H1 (cell line): ENCODE results near the gene EXOSC10. TPM values are rescaled to one million over a fixed set of nuclear protein-coding genes. Genes with fewer than 3 reads are reported as not detected.

Source experiments
- CTCF ChIA-PET: fragments of 300-600 bp; sonication (Branson Sonifier 250); formaldehyde crosslinking; loops from one replicate; lab custom pipeline; 2021; ENCODE audit not compliant: partially characterized antibody; lab: Charles Lee
- POLR2A ChIA-PET: fragments of 300-600 bp; sonication (Branson Sonifier 250); formaldehyde crosslinking; loops from one replicate; lab custom pipeline; 2021; ENCODE audit warnings: inconsistent platforms; ENCODE audit not compliant: partially characterized antibody; lab: Charles Lee
- DNase-seq, 2 experiments: peaks; one replicate each; pipeline versions ENCODE4 v3.0.0 to v3.0.0-alpha.2; 2010 to 2022; ENCODE audit warnings: low spot score in 2 of 2, low read depth in 1 of 2, mixed read lengths in 1 of 2
- FAIRE-seq: peaks from 2 replicates; lab custom pipeline; 2011; peaks lifted over from hg19 to GRCh38; lab: Jason Lieb, UNC
- H2AFZ ChIP-seq: 2 replicates; pipeline ENCODE4 v1.8.1; 2012; ENCODE audit warnings: low read length, inconsistent platforms
- H2AK5ac ChIP-seq: 2 replicates; pipeline ENCODE4 v1.6.1; 2013; ENCODE audit warnings: low read depth, low read length
- H2BK120ac ChIP-seq: replicated peaks from 2 replicates; pipeline ENCODE3; 2013; ENCODE audit warnings: low read depth, low read length, inconsistent platforms
- H2BK12ac ChIP-seq: 2 replicates; pipeline ENCODE4 v1.6.1; 2013; ENCODE audit warnings: low read depth, low read length
- H2BK15ac ChIP-seq: 2 replicates; pipeline ENCODE4 v1.6.1; 2013; ENCODE audit warnings: low read length
- H2BK20ac ChIP-seq: 2 replicates; pipeline ENCODE4 v1.6.1; 2013; ENCODE audit warnings: low read length
- H2BK5ac ChIP-seq: 2 replicates; pipeline ENCODE4 v1.6.1; 2013; ENCODE audit warnings: low read depth, low read length
- H3K14ac ChIP-seq: 2 replicates; pipeline ENCODE4 v1.6.1; 2013; ENCODE audit warnings: inconsistent platforms; ENCODE audit not compliant: insufficient read length
- H3K18ac ChIP-seq: 2 replicates; pipeline ENCODE4 v1.6.1; 2013; ENCODE audit warnings: low read length; ENCODE audit errors: extremely low read depth
- H3K23ac ChIP-seq: 2 replicates; pipeline ENCODE4 v1.6.1; 2013; ENCODE audit warnings: inconsistent platforms; ENCODE audit not compliant: insufficient read length
- H3K23me2 ChIP-seq: 2 replicates; pipeline ENCODE4 v1.6.1; 2013; ENCODE audit warnings: low read depth, low read length
- H3K27ac ChIP-seq: 2 replicates; pipeline ENCODE4 v1.6.1; 2011; ENCODE audit warnings: low read depth, low read length, inconsistent platforms
- H3K27me3 ChIP-seq, 4 experiments: replicated peaks in 1 of 4; 1 replicate in 1 of 4; 2 replicates in 3 of 4; pipeline versions ENCODE4 v1.6.1 to v1.8.1; 2011 to 2013; ENCODE audit warnings: low read length in 3 of 4, mild to moderate bottlenecking in 3 of 4, inconsistent platforms in 2 of 4, mixed read lengths in 2 of 4, moderate library complexity in 1 of 4; ENCODE audit not compliant: control insufficient read depth in 3 of 4, insufficient read depth in 3 of 4; ENCODE audit errors: extremely low read depth in 1 of 4
- H3K36me3 ChIP-seq, 4 experiments: 2 replicates each; pipeline versions ENCODE4 v1.6.1 to v1.8.1; 2011 to 2013; ENCODE audit warnings: mild to moderate bottlenecking in 4 of 4, low read length in 3 of 4, moderate library complexity in 2 of 4, control low read depth in 1 of 4, inconsistent platforms in 1 of 4; ENCODE audit not compliant: insufficient read depth in 4 of 4, control insufficient read depth in 2 of 4
- H3K4ac ChIP-seq: replicated peaks from 2 replicates; pipeline ENCODE3; 2013; ENCODE audit warnings: low read length, low read depth, mixed read lengths, inconsistent platforms; ENCODE audit not compliant: insufficient read length
- H3K4me1 ChIP-seq, 4 experiments: replicated peaks in 1 of 4; 1 replicate in 1 of 4; 2 replicates in 3 of 4; pipeline versions ENCODE4 v1.6.1 to v1.8.1; 2011 to 2013; ENCODE audit warnings: low read length in 3 of 4, inconsistent platforms in 2 of 4, mixed read lengths in 1 of 4; ENCODE audit not compliant: insufficient read depth in 4 of 4, control insufficient read depth in 3 of 4
- H3K4me2 ChIP-seq, 2 experiments: 2 replicates each; pipeline versions ENCODE4 v1.6.1 to v1.8.1; 2011 to 2013; ENCODE audit warnings: low read depth in 2 of 2, low read length in 2 of 2, control low read depth in 1 of 2, inconsistent platforms in 1 of 2, mild to moderate bottlenecking in 1 of 2; ENCODE audit not compliant: insufficient read depth in 1 of 2
- H3K4me3 ChIP-seq, 4 experiments: fragments of 200-600, 300-600 bp in 1 of 4; sonication (generic), shearing (Covaris generic), sonication (Bioruptor Twin) in 1 of 4; 2 replicates each; pipeline versions ENCODE4 v1.5.1 to v1.8.1; 2011 to 2016; ENCODE audit warnings: low read length in 4 of 4, low read depth in 3 of 4, control low read depth in 2 of 4, inconsistent platforms in 2 of 4, mild to moderate bottlenecking in 2 of 4, mixed read lengths in 1 of 4, moderate library complexity in 1 of 4; ENCODE audit not compliant: insufficient read depth in 2 of 4; ENCODE audit errors: extremely low read depth in 1 of 4
- H3K56ac ChIP-seq: replicated peaks from 2 replicates; pipeline ENCODE3; 2013; ENCODE audit warnings: low read depth, mild to moderate bottlenecking, mixed read lengths, low read length, inconsistent platforms; ENCODE audit not compliant: insufficient read length
- H3K79me1 ChIP-seq: 2 replicates; pipeline ENCODE4 v1.6.1; 2013; ENCODE audit warnings: low read depth, low read length, control low read depth
- H3K79me2 ChIP-seq, 2 experiments: 2 replicates each; pipeline versions ENCODE4 v1.6.1 to v1.8.1; 2012 to 2013; ENCODE audit warnings: low read length in 2 of 2, mild to moderate bottlenecking in 2 of 2, inconsistent platforms in 1 of 2; ENCODE audit not compliant: insufficient read depth in 2 of 2, control insufficient read depth in 1 of 2
- H3K9ac ChIP-seq, 4 experiments: replicated peaks in 1 of 4; 1 replicate in 1 of 4; 2 replicates in 3 of 4; pipeline versions ENCODE4 v1.6.1 to v1.8.1; 2011 to 2013; ENCODE audit warnings: low read depth in 3 of 4, low read length in 3 of 4, control low read depth in 2 of 4, mild to moderate bottlenecking in 2 of 4, moderate library complexity in 2 of 4, inconsistent platforms in 1 of 4; ENCODE audit errors: extremely low read depth in 1 of 4
- H3K9me3 ChIP-seq, 2 experiments: 2 replicates each; pipeline versions ENCODE4 v1.6.1 to v1.8.1; 2012 to 2013; ENCODE audit warnings: mild to moderate bottlenecking in 2 of 2, moderate library complexity in 2 of 2, control low read depth in 1 of 2, inconsistent platforms in 1 of 2, low read depth in 1 of 2, low read length in 1 of 2, mixed read lengths in 1 of 2; ENCODE audit not compliant: insufficient read depth in 2 of 2
- H4K20me1 ChIP-seq, 2 experiments: replicated peaks in 1 of 2; 2 replicates each; pipeline versions ENCODE3 to v1.8.1; 2011 to 2013; ENCODE audit warnings: inconsistent platforms in 2 of 2, low read length in 2 of 2, mild to moderate bottlenecking in 1 of 2; ENCODE audit not compliant: insufficient read depth in 2 of 2, control insufficient read depth in 1 of 2
- H4K5ac ChIP-seq: 2 replicates; pipeline ENCODE4 v1.6.1; 2013; ENCODE audit warnings: low read length, low read depth, mixed read lengths, inconsistent platforms; ENCODE audit not compliant: insufficient read length
- H4K8ac ChIP-seq: 2 replicates; pipeline ENCODE4 v1.8.0; 2013; ENCODE audit warnings: mild to moderate bottlenecking, moderate library complexity, low read length, inconsistent platforms; ENCODE audit not compliant: insufficient read depth; ENCODE audit errors: extremely low read depth
- H4K91ac ChIP-seq: replicated peaks from 2 replicates; pipeline ENCODE3; 2013; ENCODE audit warnings: low read length, mixed read lengths, inconsistent platforms; ENCODE audit not compliant: insufficient read length
- CBX8 ChIP-seq: fragments of 300-800, 300-1000 bp; sonication (generic); IDR thresholded peaks from 2 replicates; pipeline ENCODE4 v1.7.1; 2016; ENCODE audit warnings: low read depth, low read length, borderline replicate concordance
- E2F6 ChIP-seq: IDR thresholded peaks from 2 replicates; pipeline ENCODE4 v1.6.1; 2012; ENCODE audit warnings: inconsistent platforms
- WGBS, 2 experiments: shearing (Covaris generic) in 1 of 2; methylation state at CpG; one replicate each; pipeline versions ENCODE4 v1.1.6 to v1.1.7; 2013 to 2015; ENCODE audit warnings: low lambda C conversion rate in 2 of 2, mixed read lengths in 2 of 2, inconsistent platforms in 1 of 2, low coverage in 1 of 2, missing lambda C conversion rate in 1 of 2; ENCODE audit not compliant: insufficient replicate concordance in 2 of 2, insufficient coverage in 1 of 2, insufficient read length in 1 of 2; ENCODE audit errors: extremely low coverage in 1 of 2, missing lambda C conversion rate in 1 of 2; 5-methylcytosine and 5-hydroxymethylcytosine counted together
- polyA plus RNA-seq, 7 experiments: library from polyadenylated mRNA; depleted of rRNA in 3 of 7; stranded (reverse) in 5 of 7; unstranded in 2 of 7; fragments of >200 nt in 5 of 7; fragments of 200-250 nt in 2 of 7; gene quantifications; 1 replicate in 5 of 7; 2 replicates in 1 of 7; 4 replicates in 1 of 7; pipeline versions ENCODE4 v1.2.1 to v1.2.3, GENCODE V29; 2011 to 2013; ENCODE audit warnings: missing spikeins in 2 of 7, mixed read lengths in 2 of 7
- total RNA-seq: library from RNA; stranded (reverse); fragmentation: NEBNext Ultra II Directional; extraction: Animal tissue kit (Norgen Biotek cat#: 25700); gene quantifications from 2 replicates; pipeline ENCODE4 v1.2.1, GENCODE V29; 2021
- TF ChIP-seq, protein P1 (sequence below): IDR thresholded peaks from 2 replicates; pipeline ENCODE4 v1.6.1; 2012; ENCODE audit warnings: inconsistent platforms

The EXOSC10 gene
- total and polyA plus RNA-seq, 2 of the 8 experiments (the other 6 are each of a cell fraction or from before 2014, with no cell fraction given) = 57.9 to 86.1 TPM

- no peak overlapping the region for H3K4me2 ChIP-seq
- H3K79me1 ChIP-seq = no peaks in the 10 kb centered on the region; the same call in 1 of the 2 replicates
- H3K27me3 ChIP-seq = no peaks in the 10 kb centered on the region
- no peak overlapping the region for H3K18ac ChIP-seq
- peak overlapping the region in 1 of 4 experiments; percentile 64; a peak in 1 of 7 replicates for H3K9ac ChIP-seq
- POLR2A ChIA-PET = interaction anchor here (1.2 kb wide), 1 partner anchor 13 kb away, joined by 3 read pairs; no protein-coding TSS in a partner anchor
- peaks cover 17 to 81% (median 54%) of the 10 kb centered on the region in 4 experiments; a peak in 7 of 8 replicates for H3K36me3 ChIP-seq
- no peak overlapping the region for H2BK5ac ChIP-seq
- H2AK5ac ChIP-seq = no peak overlapping the region
- H3K27ac ChIP-seq = no peak overlapping the region
- H4K20me1 ChIP-seq = peaks cover 0 to 1% of the 10 kb centered on the region in 2 experiments
- H2BK120ac ChIP-seq = no peak overlapping the region
- CTCF ChIA-PET = interaction anchor here (1.1 to 2.7 kb wide), 2 partner anchors 12 to 97 kb away, joined by 3 to 10 read pairs; no protein-coding TSS in a partner anchor
- no peak overlapping the region for H3K23ac ChIP-seq
- no peak overlapping the region for H2AFZ ChIP-seq
- H3K4me3 ChIP-seq = no peak overlapping the region
- 92% methylated on average over 5 of the region's 5 CpGs; no CpG with 5 or more reads in 1 of the 2 experiments for WGBS, 2 experiments
- H4K8ac ChIP-seq = 0 out of 2 replicates have a peak overlapping the region, but pooled peaks have one; percentile 4
- no peaks in the 10 kb centered on the region for H3K23me2 ChIP-seq
- H3K56ac ChIP-seq = no peak overlapping the region
- TF ChIP-seq, protein P1, sequence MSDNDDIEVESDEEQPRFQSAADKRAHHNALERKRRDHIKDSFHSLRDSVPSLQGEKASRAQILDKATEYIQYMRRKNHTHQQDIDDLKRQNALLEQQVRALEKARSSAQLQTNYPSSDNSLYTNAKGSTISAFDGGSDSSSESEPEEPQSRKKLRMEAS = no peak
- TF ChIP-seq CBX8 (no peak), E2F6 (no peak)
- H2BK20ac ChIP-seq = no peak overlapping the region
- H4K5ac ChIP-seq = no peak overlapping the region
- H4K91ac ChIP-seq = no peak overlapping the region
- H2BK12ac ChIP-seq = no peak overlapping the region
- no peak overlapping the region for H3K14ac ChIP-seq
- H2BK15ac ChIP-seq = no peak overlapping the region
- FAIRE-seq = no peak
- no peak for DNase-seq
- no peaks in the 10 kb centered on the region for H3K79me2 ChIP-seq
- no peaks in the 10 kb centered on the region for H3K9me3 ChIP-seq
- H3K4me1 ChIP-seq = no peaks in the 10 kb centered on the region
- no peak overlapping the region for H3K4ac ChIP-seq
Observed at GRCh38 chr1:11134251-11134897, 34.7 kb upstream of the EXOSC10 start.
